Gastrocnemius medialis (tissue), 4 donors: ENCODE results near the gene ZNF438.

Experiments used
- CTCF ChIP-seq, 5 experiments: fragments of 450-650 bp in 3 of 5; fragments of 200-600 bp in 2 of 5; sonication (generic) in 2 of 5; IDR thresholded peaks in 4 of 5; conservative IDR thresholded peaks in 1 of 5; 1 replicate in 4 of 5; 2 replicates in 1 of 5; pipeline ENCODE4 v1.5.1; 2016 to 2019; ENCODE audit warnings: antibody characterized with exemption in 5 of 5, mild to moderate bottlenecking in 3 of 5, moderate library complexity in 3 of 5
- POLR2A ChIP-seq, 2 donors: fragments of 450-650 bp; IDR thresholded peaks; one replicate each; pipeline ENCODE4 v1.6.1; 2017; ENCODE audit warnings: antibody characterized with exemption in 2 of 2, mild to moderate bottlenecking in 2 of 2, moderate library complexity in 2 of 2

GRCh38 chr10:30857803-30858202 lies 173.9 kb downstream of the ZNF438 start:
- TF ChIP-seq CTCF (IDR thresholded peaks at IDR 0.05 in 4 of 5, conservative IDR thresholded peaks at IDR 0.05 in 1 of 5) (no peak), POLR2A (IDR thresholded peaks at IDR 0.05) (no peak)
